ENCODE data around the gene SEC16A. TPM values are rescaled to one million over a fixed set of nuclear protein-coding genes. Genes with fewer than 3 reads are reported as not detected.

Gene SEC16A
- total RNA-seq, 1 donor from 2014 or later: 94.5 TPM

- peaks cover 9% of the 10 kb centered on the region for H3K4me1 Mint-ChIP-seq (ENCODE audit: low read depth, unreplicated experiment)
- Histone ChIP-seq H4K20me1 (ENCODE audit: insufficient read depth, low read length) (peaks cover 36% of the 10 kb centered on the region), H3K79me2 (ENCODE audit: insufficient read depth, low read length) (peaks cover 36% of the 10 kb centered on the region), H3K36me3 (ENCODE audit: insufficient read depth, low read length) (peaks cover 13% of the 10 kb centered on the region), H3K4me3 (ENCODE audit: insufficient read depth, low read depth, low read length) (peak within 1 kb of the TSS; percentile 82), H3K4me2 (ENCODE audit: low read length) (peak within 1 kb of the TSS; percentile 99), H3K4me1 (ENCODE audit: insufficient read depth, low read length) (peaks cover 15% of the 10 kb centered on the region), H3K27ac (ENCODE audit: low read depth, low read length) (peak within 1 kb of the TSS; percentile 51), H2AFZ (ENCODE audit: low read depth, low read length) (peak within 1 kb of the TSS; percentile 85), H3K9me3 (ENCODE audit: insufficient read depth, low read depth, low read length) (no peaks in the 10 kb centered on the region), H3K9ac (ENCODE audit: low read length) (peak within 1 kb of the TSS; percentile 91), H3K27me3 (ENCODE audit: insufficient read depth, low read length) (no peaks in the 10 kb centered on the region)
- no peaks in the 10 kb centered on the region for H3K27me3 Mint-ChIP-seq (ENCODE audit: low read depth, unreplicated experiment)
- H3K36me3 Mint-ChIP-seq (ENCODE audit: low read depth, unreplicated experiment): peaks cover 11% of the 10 kb centered on the region
- H3K9me3 Mint-ChIP-seq (ENCODE audit: unreplicated experiment): no peaks in the 10 kb centered on the region
- H3K4me3 Mint-ChIP-seq (ENCODE audit: unreplicated experiment): peak within 1 kb of the TSS; percentile 96
- DNase-seq (ENCODE audit: low read depth): peak; percentile 49
- no peak for FAIRE-seq
- H3K27ac Mint-ChIP-seq (ENCODE audit: unreplicated experiment): peak within 1 kb of the TSS; percentile 88
- TF ChIP-seq CTCF (IDR thresholded peaks at IDR 0.05; ENCODE audit: insufficient read depth, low read depth, low read length) (peak; percentile 42), EZH2 (IDR thresholded peaks at IDR 0.05; ENCODE audit: insufficient read depth, low read length) (no peak)
Observed at GRCh38 chr9:136400038-136400834, 82.6 kb downstream of the SEC16A start, which contains the start of gene SNAPC4. Gene SNAPC4 (minus strand): TSS chr9:136400170. CDS start chr9:136398428, 1,742 bp downstream.

GRCh38 chr9:136399176-136400037 lies 83.4 kb downstream of the SEC16A start:
- Mint-ChIP-seq H3K4me1 (ENCODE audit: low read depth, unreplicated experiment) (peaks cover 9% of the 10 kb centered on the region), H3K36me3 (ENCODE audit: low read depth, unreplicated experiment) (peaks cover 14% of the 10 kb centered on the region), H3K4me3 (ENCODE audit: unreplicated experiment) (peak overlapping the region; percentile 96), H3K27ac (ENCODE audit: unreplicated experiment) (peak overlapping the region; percentile 88), H3K9me3 (ENCODE audit: unreplicated experiment) (no peaks in the 10 kb centered on the region), H3K27me3 (ENCODE audit: low read depth, unreplicated experiment) (no peaks in the 10 kb centered on the region)
- H3K79me2 ChIP-seq (ENCODE audit: insufficient read depth, low read length): peaks cover 40% of the 10 kb centered on the region
- H3K9me3 ChIP-seq (ENCODE audit: insufficient read depth, low read depth, low read length): no peaks in the 10 kb centered on the region
- peaks cover 15% of the 10 kb centered on the region for H3K4me1 ChIP-seq (ENCODE audit: insufficient read depth, low read length)
- H3K9ac ChIP-seq (ENCODE audit: low read length): peak overlapping the region; percentile 91
- H4K20me1 ChIP-seq (ENCODE audit: insufficient read depth, low read length): peaks cover 30% of the 10 kb centered on the region
- FAIRE-seq (no peak), DNase-seq (ENCODE audit: low read depth) (no peak)
- peaks cover 19% of the 10 kb centered on the region for H3K36me3 ChIP-seq (ENCODE audit: insufficient read depth, low read length)
- H3K4me2 ChIP-seq (ENCODE audit: low read length): peak overlapping the region; percentile 99
- peak overlapping the region; percentile 82 for H3K4me3 ChIP-seq (ENCODE audit: insufficient read depth, low read depth, low read length)
- no peaks in the 10 kb centered on the region for H3K27me3 ChIP-seq (ENCODE audit: insufficient read depth, low read length)
- H2AFZ ChIP-seq (ENCODE audit: low read depth, low read length): peak overlapping the region; percentile 39
- H3K27ac ChIP-seq (ENCODE audit: low read depth, low read length): peak overlapping the region; percentile 51
- TF ChIP-seq EZH2 (IDR thresholded peaks at IDR 0.05; ENCODE audit: insufficient read depth, low read length) (no peak), CTCF (IDR thresholded peaks at IDR 0.05; ENCODE audit: insufficient read depth, low read depth, low read length) (no peak)
